Stimulated activated memory B cell treated with anti-CD40 and anti-IgM and Interleukin-4, amounts not matched to agents 10 μg/mL and 1 μg/mL and 100 μg/mL, for 72 hours (primary cell): ENCODE data around the gene DLG2.

Experiments used
- ATAC-seq: fragments of 150-1000 bp; cut with Tn5 transposase; 2 replicates; pipeline ENCODE4 v1.10.0; 2021
- H3K27ac Mint-ChIP-seq: one replicate; pipeline ENCODE4 v1.8.0; 2022; ENCODE audit warnings: mild to moderate bottlenecking, mixed read lengths
- H3K27me3 Mint-ChIP-seq: one replicate; pipeline ENCODE4 v1.8.0; 2022; ENCODE audit warnings: mixed read lengths
- H3K36me3 Mint-ChIP-seq: one replicate; pipeline ENCODE4 v1.8.0; 2022; ENCODE audit warnings: mixed read lengths
- H3K4me1 Mint-ChIP-seq: one replicate; pipeline ENCODE4 v1.8.0; 2022; ENCODE audit warnings: mixed read lengths
- H3K4me3 Mint-ChIP-seq: one replicate; pipeline ENCODE4 v1.8.0; 2022; ENCODE audit warnings: mild to moderate bottlenecking, moderate library complexity, mixed read lengths
- H3K9me3 Mint-ChIP-seq: one replicate; pipeline ENCODE4 v1.8.0; 2022; ENCODE audit warnings: mixed read lengths

DLG2 gene

GRCh38 chr11:83533166-83533565 lies 2094.0 kb downstream of the DLG2 start:
- Mint-ChIP-seq H3K9me3 (no peaks in the 10 kb centered on the region), H3K27ac (no peak overlapping the region), H3K36me3 (no peaks in the 10 kb centered on the region)

DNA sequence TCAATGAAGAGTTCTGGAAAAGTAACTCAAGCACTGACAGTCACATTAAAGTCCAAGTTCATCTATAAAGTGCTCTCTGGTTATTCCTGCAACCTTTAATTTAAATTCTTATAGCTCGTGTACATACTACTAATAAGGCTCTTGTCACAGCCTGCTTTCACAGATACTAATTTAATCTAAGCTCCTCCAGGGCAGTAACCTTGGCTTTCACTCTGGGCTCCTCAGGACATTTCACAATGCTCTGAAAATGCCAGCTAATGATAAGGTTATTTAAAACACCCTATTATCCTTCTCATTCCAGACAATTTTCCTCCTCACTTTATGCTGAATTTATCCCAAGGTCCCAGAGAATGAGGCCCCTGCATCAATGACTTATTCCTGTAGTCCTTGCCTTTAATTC lies 2098.3 kb downstream of the DLG2 start:
- H3K9me3 Mint-ChIP-seq, result no peaks in the 10 kb centered on the region
- H3K4me3 Mint-ChIP-seq, result no peak overlapping the region
- H3K4me1 Mint-ChIP-seq, result no peaks in the 10 kb centered on the region
- peaks cover 25% of the 10 kb centered on the region for H3K27me3 Mint-ChIP-seq
- no peak overlapping the region for H3K27ac Mint-ChIP-seq
- no peak for ATAC-seq
- no peaks in the 10 kb centered on the region for H3K36me3 Mint-ChIP-seq

More at GRCh38 chr11:83533166-83533565, 2094.0 kb downstream of the DLG2 start:
- H3K4me1 Mint-ChIP-seq, result no peaks in the 10 kb centered on the region
- no peak overlapping the region for H3K4me3 Mint-ChIP-seq
- H3K27me3 Mint-ChIP-seq, result peaks cover 18% of the 10 kb centered on the region
- no peak for ATAC-seq

DNA sequence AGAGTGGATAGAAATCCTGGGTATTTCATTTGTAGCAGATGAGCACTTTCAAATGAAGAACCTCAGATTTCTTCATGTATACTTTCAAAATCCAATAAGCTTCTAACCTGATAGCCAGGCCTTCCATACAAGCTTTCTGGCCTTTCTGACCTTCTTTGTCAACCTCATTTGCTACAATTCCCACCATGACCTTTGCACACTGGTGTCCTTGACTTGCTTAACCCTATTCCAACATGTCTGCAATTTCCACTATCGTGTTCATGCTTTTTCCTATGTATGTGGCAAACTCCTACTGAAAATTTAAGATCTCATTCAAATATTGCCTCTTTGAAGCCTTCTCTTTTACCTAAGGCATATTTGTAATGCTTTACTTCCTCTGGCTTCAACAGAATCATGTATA lies 2098.9 kb downstream of the DLG2 start:
- Mint-ChIP-seq H3K27ac (no peak overlapping the region), H3K9me3 (no peaks in the 10 kb centered on the region), H3K4me1 (no peaks in the 10 kb centered on the region), H3K27me3 (peaks cover 18% of the 10 kb centered on the region), H3K4me3 (no peak overlapping the region), H3K36me3 (no peaks in the 10 kb centered on the region)
- ATAC-seq, result no peak

GRCh38 chr11:83523676-83524075 lies 2103.5 kb downstream of the DLG2 start:
- no peak for ATAC-seq
- peaks cover 10% of the 10 kb centered on the region for H3K27me3 Mint-ChIP-seq
- no peak overlapping the region for H3K4me3 Mint-ChIP-seq
- no peaks in the 10 kb centered on the region for H3K36me3 Mint-ChIP-seq
- H3K27ac Mint-ChIP-seq, result no peak overlapping the region
- H3K9me3 Mint-ChIP-seq, result no peaks in the 10 kb centered on the region
- no peaks in the 10 kb centered on the region for H3K4me1 Mint-ChIP-seq

- H3K27me3 Mint-ChIP-seq, result peaks cover 10% of the 10 kb centered on the region
- no peaks in the 10 kb centered on the region for H3K4me1 Mint-ChIP-seq
- no peaks in the 10 kb centered on the region for H3K36me3 Mint-ChIP-seq
- H3K27ac Mint-ChIP-seq, result no peak overlapping the region
- no peak overlapping the region for H3K4me3 Mint-ChIP-seq
- no peaks in the 10 kb centered on the region for H3K9me3 Mint-ChIP-seq
- no peak for ATAC-seq
These were observed 2104.2 kb downstream of the DLG2 start for GRCh38 chr11:83522911-83523310.

- Mint-ChIP-seq H3K4me3 (no peak overlapping the region), H3K36me3 (no peaks in the 10 kb centered on the region), H3K27me3 (peaks cover 8% of the 10 kb centered on the region), H3K27ac (no peak overlapping the region), H3K4me1 (no peaks in the 10 kb centered on the region), H3K9me3 (peaks cover 2% of the 10 kb centered on the region)
- ATAC-seq, result no peak
These were observed 2105.2 kb downstream of the DLG2 start for GRCh38 chr11:83521647-83522596.

GRCh38 chr11:83520849-83521248 lies 2106.3 kb downstream of the DLG2 start:
- Mint-ChIP-seq H3K4me3 (no peak overlapping the region), H3K9me3 (peaks cover 5% of the 10 kb centered on the region), H3K36me3 (no peaks in the 10 kb centered on the region), H3K27ac (no peak overlapping the region), H3K27me3 (no peaks in the 10 kb centered on the region), H3K4me1 (no peaks in the 10 kb centered on the region)
- ATAC-seq, result no peak

DNA sequence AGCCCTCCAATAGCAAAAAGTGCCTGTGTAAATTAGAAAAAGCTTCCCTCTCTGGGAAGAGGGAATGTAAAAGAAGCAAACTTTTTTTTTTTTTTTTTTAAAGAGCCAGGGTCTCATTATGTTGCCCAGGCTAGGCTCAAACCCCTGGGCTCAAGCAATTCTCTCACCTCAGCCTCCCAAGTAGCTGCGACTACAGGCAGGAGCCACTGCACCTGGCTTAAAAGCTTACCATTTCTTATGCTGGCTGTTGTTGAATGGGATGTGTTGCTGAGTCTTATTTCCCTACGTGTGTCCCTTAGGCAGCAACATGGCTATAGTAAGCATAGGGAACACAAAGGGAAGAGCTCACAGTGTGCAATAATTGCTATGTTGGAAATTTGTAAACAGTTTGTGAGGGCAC lies 2115.5 kb downstream of the DLG2 start:
- Mint-ChIP-seq H3K4me1 (no peaks in the 10 kb centered on the region), H3K36me3 (no peaks in the 10 kb centered on the region), H3K4me3 (no peak overlapping the region), H3K9me3 (peaks cover 6% of the 10 kb centered on the region), H3K27ac (no peak overlapping the region), H3K27me3 (no peaks in the 10 kb centered on the region)
- no peak for ATAC-seq

DNA sequence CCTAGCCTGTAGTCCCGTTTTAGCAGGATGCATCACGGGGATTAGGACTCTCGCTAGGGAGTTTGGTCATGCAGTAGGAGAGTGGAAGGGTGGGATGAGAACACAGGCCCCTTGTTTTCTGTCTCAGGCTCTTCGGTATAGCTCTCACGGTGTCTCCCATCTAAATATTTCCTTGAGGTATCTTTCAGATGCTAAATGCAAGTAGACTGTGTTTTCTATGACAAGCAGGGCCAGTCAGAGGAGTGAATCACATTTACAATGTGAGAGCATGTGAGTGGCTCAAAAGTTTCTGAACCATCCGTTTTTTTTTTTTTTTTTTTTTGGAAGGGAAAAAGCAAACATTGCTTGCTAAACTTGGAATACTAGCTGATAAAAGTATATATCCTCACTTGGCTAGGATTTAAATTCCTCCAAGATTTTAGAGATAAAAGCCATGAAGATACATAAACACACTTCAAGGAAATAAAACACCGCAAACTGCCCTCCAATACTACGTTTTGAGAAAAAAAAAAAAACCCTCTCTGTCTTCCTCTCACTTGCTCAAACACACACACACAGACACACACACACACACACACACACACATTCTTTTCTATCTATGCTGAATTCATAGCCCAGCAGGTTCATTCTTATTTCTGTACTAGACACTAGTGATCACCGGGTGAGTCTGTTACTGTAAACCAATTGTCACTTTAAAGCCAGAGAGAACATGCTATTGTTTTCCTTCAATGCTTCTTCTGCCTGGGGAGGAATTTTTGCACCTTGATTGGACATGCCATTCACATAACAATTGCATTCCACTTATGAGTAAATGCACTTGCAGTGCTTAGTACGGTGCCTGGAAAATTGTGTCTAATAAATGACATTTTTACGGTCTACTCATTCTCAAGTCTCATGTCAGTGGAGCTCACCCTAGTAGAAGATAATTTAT lies 2116.3 kb downstream of the DLG2 start:
- H3K4me3 Mint-ChIP-seq, result no peak overlapping the region
- ATAC-seq, result no peak
- no peak overlapping the region for H3K27ac Mint-ChIP-seq
- no peaks in the 10 kb centered on the region for H3K27me3 Mint-ChIP-seq
- no peaks in the 10 kb centered on the region for H3K4me1 Mint-ChIP-seq
- H3K9me3 Mint-ChIP-seq, result peaks cover 3% of the 10 kb centered on the region
- H3K36me3 Mint-ChIP-seq, result no peaks in the 10 kb centered on the region

GRCh38 chr11:83508804-83509203 lies 2118.3 kb downstream of the DLG2 start:
- Mint-ChIP-seq H3K27ac (no peak overlapping the region), H3K9me3 (peaks cover 3% of the 10 kb centered on the region), H3K27me3 (no peaks in the 10 kb centered on the region), H3K36me3 (no peaks in the 10 kb centered on the region), H3K4me3 (no peak overlapping the region), H3K4me1 (no peaks in the 10 kb centered on the region)
- no peak for ATAC-seq

DNA sequence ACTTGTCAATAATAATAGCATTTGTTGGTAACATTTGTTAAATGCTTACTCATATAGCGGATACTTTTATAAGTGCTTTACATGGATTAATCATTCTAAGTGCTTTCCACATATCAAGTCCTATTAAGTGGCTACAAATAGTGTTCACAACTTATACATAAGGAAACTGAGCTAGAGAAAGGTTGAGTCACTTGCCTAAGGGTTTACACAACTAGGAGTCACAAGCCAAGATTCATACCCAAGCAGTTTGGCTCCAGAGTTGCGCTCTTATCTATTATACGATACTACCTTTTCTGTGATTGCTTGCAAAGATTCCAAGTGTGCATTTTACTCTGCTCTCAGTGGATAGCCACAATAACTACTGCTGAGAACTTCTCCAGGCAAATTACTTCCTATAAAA lies 2125.1 kb downstream of the DLG2 start:
- no peak overlapping the region for H3K27ac Mint-ChIP-seq
- no peak for ATAC-seq
- H3K9me3 Mint-ChIP-seq, result no peaks in the 10 kb centered on the region
- no peaks in the 10 kb centered on the region for H3K4me1 Mint-ChIP-seq
- no peaks in the 10 kb centered on the region for H3K36me3 Mint-ChIP-seq
- peaks cover 9% of the 10 kb centered on the region for H3K27me3 Mint-ChIP-seq
- no peak overlapping the region for H3K4me3 Mint-ChIP-seq

GRCh38 chr11:83493917-83494316 lies 2133.2 kb downstream of the DLG2 start:
- Mint-ChIP-seq H3K27ac (no peak overlapping the region), H3K4me1 (no peaks in the 10 kb centered on the region), H3K4me3 (no peak overlapping the region), H3K9me3 (no peaks in the 10 kb centered on the region), H3K27me3 (peaks cover 15% of the 10 kb centered on the region), H3K36me3 (no peaks in the 10 kb centered on the region)
- ATAC-seq, result no peak

- Mint-ChIP-seq H3K4me1 (no peaks in the 10 kb centered on the region), H3K9me3 (no peaks in the 10 kb centered on the region)
- no peak for ATAC-seq
These were observed 2134.1 kb downstream of the DLG2 start for GRCh38 chr11:83493034-83493433.

DNA sequence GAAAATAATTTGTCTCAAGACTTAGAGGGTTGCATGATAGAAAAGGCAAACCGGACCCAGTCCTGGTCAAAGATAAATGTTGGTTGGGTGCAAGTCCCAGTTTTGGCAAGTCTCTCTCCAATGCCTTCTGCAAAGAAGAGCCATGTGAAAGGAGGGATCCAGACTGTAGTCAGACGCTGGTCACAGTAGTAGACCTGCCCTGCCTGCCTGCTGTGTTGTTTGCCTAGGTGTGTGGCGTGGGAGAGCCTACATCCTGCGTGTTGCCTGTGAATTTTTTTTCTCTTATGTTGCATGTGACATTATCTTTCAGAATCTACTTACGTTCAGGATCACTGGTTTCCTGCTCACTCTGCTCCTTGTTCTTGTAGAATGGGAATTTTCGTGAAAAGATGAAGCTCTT lies 2143.3 kb downstream of the DLG2 start:
- peaks cover 9% of the 10 kb centered on the region for H3K27me3 Mint-ChIP-seq
- H3K27ac Mint-ChIP-seq, result no peak overlapping the region
- no peaks in the 10 kb centered on the region for H3K36me3 Mint-ChIP-seq
- H3K9me3 Mint-ChIP-seq, result no peaks in the 10 kb centered on the region
- no peak overlapping the region for H3K4me3 Mint-ChIP-seq
- ATAC-seq, result no peak
- H3K4me1 Mint-ChIP-seq, result no peaks in the 10 kb centered on the region

More at GRCh38 chr11:83493034-83493433, 2134.1 kb downstream of the DLG2 start:
- Mint-ChIP-seq H3K4me3 (no peak overlapping the region), H3K27ac (no peak overlapping the region), H3K27me3 (peaks cover 7% of the 10 kb centered on the region), H3K36me3 (no peaks in the 10 kb centered on the region)

- no peak for ATAC-seq
- H3K27me3 Mint-ChIP-seq, result peaks cover 28% of the 10 kb centered on the region
- H3K4me1 Mint-ChIP-seq, result no peaks in the 10 kb centered on the region
- no peaks in the 10 kb centered on the region for H3K9me3 Mint-ChIP-seq
- H3K36me3 Mint-ChIP-seq, result no peaks in the 10 kb centered on the region
- H3K4me3 Mint-ChIP-seq, result no peak overlapping the region
- H3K27ac Mint-ChIP-seq, result no peak overlapping the region
These were observed 2146.3 kb downstream of the DLG2 start for GRCh38 chr11:83480811-83481210.
